HG03432 (cell line): ENCODE results near the gene DPY19L2.
A peak's percentile ranks its signal among the peaks of the same experiment; 100 is the strongest.
"Not testable (repeated sequence)": the region's sequence is repeated elsewhere in the genome, so short reads cannot be mapped to it uniquely, and the experiment has no call there.

Experiments
- ATAC-seq: cut with Tn5 transposase; IDR thresholded peaks from one replicate; pipeline ENCODE4 v1.9.1; 2021; ENCODE audit warnings: mild to moderate bottlenecking, moderate library complexity; ENCODE audit not compliant: unreplicated experiment

Gene DPY19L2

DNA sequence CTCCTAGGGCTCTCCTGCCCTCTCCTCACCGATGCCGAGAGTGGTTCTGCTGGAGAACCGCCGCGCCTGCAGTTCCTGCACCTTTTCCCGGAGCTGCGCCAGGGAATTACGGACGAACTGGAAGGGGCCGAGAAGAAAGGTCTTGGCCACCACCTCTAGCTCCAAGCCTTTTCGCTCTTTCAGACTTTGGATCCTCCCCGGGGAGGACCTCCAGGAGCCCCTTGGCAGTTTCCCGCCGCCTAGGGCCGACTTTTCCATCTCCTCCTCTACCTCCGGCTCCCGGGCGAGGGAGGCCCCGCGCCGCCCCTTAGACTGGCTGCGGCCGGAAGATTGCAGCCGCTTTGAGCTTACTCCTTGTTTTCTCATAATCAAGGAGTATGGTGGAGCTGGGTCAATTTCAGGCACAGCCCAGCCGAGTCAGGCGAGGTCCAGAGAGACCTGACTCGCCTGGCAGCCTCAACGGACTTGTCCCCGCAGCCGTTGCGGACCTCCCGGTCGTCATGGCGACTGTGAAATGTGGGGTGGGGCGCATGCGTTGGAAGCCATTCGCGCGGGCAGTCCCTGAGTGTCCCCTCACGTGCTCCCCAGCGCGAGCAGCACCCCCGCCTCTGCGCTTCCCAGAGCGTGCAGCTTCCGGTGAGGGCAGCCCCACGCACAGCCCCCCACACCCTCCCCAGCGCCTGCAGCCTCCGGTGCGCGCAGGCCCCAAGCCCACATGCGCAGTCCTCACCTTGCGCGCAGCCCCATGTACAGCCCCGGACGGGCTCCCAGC, at the start of gene DPY19L2:
Gene DPY19L2 (minus strand): TSS at position 466 of the 772 bp plus-strand sequence. CDS start 100 bp downstream, at position 366.
- ATAC-seq = peak; percentile 77

DNA sequence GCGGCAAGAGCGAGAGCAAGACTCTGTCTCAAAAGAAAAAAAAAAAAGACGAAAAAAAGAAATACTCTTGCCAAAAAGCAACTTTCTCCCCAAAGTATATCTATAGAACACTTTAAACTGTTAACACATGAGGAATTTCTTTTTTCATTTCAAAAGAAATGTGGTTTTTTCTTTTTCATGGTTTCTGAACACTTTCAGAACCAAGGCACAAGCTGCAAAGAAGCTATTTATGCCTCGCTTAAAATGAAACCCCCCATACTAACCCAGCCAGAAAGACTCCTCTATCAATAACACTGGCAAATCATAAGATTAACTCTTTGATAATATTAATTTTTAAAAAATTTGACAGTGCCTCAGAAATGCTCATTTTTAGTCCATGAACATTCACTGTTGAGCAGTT, 48.6 kb upstream of the DPY19L2 start:
- peak; percentile 33 for ATAC-seq

DNA sequence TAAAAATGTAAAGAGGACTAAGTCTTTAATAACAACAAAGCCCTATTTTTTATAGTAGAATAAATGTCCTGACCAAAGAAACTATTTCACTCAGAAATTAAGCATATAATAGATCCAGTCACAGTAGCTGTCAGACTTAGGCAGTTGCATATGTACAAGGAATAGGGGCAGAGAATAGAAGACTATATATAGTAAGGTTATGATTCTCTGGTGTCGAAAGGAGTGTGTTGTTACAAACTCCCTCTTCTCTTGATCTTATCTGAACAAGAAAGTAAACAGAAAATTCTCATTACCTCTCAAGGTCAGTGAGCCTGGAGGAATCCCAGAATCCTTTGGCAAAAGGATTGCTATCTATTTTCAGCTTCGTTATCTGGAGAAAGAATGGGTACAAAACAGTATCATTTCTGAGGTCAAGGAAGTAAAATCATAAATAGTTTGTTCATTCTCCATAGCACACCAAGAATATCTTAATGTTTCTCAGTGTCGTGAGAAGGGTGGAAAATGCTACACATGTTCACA, 46.9 kb upstream of the DPY19L2 start:
- ATAC-seq = not testable (repeated sequence)

DNA sequence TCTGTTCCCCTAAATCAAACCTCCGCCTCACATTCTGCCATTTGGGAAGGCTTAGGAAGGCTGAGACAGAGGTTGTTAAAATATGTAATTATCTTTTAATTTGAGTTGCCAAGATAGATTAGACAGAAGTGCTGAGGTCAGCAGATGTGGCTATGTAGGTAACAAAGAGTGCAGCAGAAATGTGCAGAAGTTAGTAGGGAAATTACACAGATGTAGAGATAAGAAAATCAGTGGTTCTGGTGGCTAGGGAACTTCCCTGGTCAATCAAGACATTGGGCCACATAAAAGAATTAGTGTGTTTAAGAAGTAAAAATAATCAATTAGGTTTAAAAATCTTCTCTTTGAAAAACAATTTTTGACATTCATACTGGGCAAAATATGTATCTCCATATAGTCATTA, 46.1 kb upstream of the DPY19L2 start:
- not testable (repeated sequence) for ATAC-seq

DNA sequence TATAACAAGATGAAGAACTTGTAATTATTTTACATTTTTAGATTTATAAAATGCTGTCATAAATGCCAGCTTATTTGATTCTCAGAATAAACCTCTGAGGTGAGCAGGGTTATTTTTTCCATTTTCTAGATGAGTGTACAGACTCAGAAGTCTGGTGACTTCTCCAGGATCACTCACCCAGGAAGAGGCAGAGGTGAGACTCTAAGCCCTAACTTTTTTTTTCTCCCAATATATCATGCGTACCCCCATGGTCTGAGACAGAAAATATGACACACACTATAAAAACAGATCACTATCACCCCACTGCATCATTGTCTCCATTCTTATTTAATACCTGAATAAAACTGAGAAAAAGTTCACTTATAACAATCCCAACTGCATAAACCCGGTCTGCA, 45.4 kb upstream of the DPY19L2 start:
- peak; percentile 41 for ATAC-seq

DNA sequence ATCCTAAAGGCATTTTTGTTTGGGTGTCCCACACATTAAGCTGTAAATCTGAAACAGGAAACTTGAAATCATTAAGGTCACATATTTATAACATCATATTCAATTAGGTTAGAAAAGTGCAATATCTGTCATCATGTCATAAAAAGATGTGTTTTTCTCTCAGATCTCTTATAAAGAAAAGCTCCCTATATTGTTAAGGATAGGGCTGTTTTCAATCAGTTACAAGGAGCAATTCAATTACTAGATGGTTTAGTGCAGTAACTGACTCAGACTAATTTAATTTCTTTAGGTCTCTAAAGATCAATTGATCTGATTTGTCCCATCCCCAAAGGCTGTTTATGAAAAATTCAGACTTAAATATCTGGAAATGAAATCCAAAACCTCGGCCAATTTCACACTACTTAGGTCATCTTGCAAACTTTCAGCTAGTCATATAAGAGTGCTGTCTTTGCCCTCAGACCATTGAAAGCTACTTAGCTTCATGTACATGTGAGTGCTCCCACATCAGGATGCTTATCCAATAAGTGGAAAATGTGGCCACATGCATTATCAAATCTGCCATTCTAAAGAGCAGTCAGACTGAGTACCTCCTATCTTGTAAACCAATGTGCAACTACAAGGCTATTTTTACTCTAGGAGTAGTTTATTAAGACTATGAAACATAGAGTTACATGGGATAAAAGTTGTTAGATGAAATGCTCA, 44.8 kb upstream of the DPY19L2 start:
- not testable (repeated sequence) for ATAC-seq

DNA sequence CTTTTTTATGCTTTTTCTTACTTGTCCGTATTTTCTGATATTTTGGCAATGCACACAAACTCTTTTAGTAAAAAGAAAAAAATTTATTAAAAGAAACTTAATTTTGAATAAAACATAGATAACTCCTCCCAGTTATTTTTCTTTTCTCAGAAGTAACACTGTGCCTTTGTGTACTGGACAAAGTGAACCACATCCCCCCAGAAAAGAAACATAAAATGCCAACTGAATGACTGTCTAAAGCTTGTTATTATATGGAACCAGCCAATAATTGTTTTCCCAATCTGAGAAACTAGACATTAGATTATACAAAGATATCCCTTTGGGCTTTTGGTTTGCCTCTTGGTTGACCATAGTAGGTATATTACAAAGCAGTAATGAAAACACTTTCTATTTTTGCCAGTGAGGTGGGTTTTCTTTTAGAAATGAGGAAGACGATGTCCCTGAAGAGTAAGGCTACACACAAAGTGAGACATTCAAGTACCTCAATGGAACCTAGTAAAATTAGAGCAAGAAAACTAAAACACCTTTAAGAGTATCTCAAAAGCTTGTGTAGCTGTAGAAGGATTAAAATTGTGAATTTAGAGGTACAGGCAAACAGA, 44.2 kb upstream of the DPY19L2 start:
- not testable (repeated sequence) for ATAC-seq

DNA sequence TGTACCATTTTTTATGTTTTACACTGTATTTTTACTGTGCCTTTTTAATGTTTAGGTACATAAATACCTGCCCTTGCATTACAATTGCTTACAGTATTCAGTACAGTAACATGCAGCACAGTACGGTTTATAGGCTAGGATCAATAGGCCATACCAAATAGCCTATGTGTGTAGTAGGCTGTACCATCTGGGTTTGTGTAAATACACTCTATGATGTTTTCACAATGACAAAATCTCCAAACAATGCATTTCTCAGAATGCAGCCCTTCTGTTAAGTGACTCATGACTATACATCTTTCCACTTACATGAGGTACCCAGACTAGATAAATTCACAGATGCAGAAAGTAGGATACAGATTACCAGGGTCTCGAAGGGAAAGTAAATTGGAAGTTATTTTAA, 43.0 kb upstream of the DPY19L2 start:
- not testable (repeated sequence) for ATAC-seq

DNA sequence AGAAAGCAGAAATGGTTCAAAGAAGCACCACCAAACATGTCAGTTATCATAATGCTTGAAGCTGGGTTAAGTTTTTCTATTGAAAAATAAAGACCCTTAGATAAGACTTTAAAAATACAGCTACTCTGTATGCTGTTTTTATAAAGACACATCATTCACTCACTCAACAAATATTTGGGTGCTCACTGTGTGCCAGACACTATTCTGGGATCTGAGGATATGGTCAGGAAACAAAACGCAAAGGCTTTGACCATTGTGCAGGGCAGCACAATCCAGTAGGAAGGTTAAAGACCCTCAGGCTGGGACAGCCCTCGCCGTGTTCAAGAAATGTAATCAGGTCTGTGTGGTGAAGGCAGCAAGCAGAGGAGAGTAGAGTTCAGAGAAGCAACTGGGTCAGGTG, 38.0 kb upstream of the DPY19L2 start:
- ATAC-seq = no peak

DNA sequence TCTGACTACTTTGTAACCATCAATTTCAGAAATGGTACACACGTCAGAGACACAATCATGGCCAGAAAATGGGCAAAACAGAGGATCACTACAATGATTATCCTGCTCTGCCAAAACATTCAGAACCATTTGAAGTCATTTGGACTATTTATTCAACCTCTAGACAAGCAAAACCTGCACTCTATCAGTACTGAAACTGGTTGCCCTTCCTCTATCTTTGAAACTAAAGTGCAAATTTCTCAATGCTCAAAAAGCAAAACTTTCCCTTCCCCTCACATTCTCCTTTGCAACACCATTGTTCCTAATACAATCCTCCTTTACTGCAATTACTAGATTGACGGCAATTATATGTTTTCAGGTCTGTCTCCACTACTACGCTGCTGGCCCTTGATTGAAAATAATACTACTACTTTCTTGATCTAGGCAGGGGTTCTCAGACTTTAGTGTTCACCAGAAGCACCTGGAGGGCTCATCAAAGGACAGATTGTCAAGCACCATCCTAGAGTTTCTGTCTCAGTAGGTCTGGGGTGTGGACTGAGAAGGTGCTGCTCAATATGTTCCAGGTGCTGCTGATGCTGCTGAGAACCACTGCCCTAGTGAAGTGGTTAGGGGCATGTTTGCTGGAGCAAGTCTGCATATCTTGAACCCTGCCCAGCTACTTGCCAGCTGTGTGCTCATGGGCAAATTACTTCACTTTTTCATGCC, 31.5 kb upstream of the DPY19L2 start:
- peak; percentile 57 for ATAC-seq

DNA sequence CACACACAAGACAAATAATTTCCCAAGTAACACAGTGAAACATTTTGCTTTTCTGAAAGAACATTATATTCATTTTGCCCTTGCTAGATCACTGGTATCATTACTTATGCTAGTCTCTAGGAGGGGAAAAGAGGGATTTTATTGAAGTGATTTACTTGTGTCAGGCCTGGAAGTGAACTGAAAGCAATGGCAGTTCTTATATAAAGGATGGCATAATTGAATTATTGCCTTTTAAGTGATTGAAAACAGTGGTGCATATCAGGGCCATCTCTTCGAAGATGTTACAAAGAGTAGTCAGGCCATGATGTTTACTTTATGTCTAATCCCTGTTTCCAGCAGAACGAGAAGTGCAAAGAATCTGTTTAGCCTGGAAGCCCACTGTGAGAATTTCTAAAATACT, 30.7 kb upstream of the DPY19L2 start:
- not testable (repeated sequence) for ATAC-seq

DNA sequence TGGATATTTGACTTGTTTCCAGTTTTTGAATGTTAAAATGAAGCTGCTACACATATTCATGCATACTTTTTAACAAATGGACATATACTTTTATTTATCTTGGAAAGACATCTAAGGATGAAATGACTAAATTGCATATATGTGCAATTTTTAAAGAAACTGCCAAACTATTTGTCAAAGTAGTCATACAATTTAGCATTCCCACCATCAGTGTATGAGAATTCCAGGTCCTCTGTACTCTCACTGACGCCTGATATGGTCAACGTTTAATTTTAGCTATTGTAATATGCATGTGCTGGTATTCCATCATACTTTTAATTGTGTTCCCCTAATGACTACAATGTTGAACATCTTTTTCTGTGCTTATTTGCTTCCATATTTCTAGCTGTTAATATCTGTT, 22.5 kb upstream of the DPY19L2 start:
- not testable (repeated sequence) for ATAC-seq

DNA sequence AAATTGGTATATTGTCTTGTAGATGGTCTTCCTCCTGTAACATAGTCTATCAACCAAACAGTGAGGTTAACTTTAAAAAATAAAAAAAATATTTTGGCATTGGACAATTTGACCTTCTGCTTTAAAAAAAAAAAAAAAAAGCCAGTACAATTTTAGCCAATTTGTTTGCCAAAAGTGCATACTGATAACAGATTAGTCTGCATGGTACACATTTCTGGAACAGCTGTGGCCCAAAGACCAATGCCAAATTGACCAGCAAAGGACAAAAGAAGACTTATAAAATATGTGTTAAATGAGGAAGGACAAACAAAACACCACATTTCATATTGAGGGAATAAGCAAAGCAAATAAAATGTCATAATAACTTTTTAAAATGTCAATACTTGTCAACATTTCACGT, 20.8 kb upstream of the DPY19L2 start:
- ATAC-seq = not testable (repeated sequence)

DNA sequence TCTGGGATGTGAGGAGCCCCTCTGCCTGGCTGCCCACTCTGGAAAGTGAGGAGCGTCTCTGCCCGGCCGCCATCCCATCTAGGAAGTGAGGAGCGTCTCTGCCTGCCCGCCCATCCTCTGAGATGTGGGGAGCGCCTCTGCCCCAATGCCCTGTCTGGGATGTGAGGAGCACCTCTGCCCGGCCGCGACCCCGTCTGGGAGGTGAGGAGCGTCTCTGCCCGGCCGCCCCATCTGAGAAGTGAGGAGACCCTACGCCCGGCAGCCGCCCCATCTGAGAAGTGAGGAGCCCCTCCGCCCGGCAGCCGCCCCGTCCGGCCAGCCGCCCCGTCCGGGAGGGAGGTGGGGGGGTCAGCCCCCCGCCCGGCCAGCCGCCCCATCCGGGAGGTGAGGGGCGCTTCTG, 18.3 kb upstream of the DPY19L2 start:
- ATAC-seq = not testable (repeated sequence)

DNA sequence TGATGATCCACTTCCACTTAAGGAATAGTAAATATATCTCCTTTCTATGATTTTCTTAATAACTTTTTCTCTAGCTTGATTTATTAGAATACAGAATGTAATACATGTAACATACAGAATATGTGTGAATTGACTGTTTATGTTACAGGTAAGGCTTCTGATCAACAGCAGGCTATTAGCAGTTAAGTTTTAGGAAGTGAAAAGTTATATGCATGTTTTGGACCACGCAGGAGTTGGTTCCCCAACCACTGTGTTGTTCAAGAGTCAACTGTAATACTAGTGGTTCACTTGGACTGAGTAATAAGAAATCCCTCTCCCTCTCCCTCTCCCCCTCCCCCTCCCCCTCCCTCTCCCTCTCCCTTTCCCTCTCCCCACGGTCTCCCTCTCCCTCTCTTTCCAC, 17.5 kb upstream of the DPY19L2 start:
- not testable (repeated sequence) for ATAC-seq

DNA sequence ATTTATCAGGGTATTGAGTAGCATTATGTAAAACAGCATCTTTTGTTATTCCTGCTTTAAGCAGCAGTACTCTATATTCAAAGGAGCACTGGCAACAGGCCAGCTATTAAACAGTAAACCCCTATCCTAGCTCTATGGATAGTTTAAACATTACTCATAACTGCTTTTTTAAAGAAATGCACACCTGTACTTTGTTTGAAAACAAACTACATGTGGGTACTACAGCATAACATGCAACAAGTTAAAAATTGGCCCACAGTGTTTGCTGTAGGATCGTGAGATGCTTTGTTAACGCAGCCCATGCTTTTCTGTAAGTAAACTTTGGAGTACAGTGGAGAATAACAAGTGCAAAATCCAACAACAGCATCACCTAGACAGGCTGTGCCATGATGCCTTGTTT, 14.3 kb upstream of the DPY19L2 start:
- ATAC-seq = not testable (repeated sequence)

DNA sequence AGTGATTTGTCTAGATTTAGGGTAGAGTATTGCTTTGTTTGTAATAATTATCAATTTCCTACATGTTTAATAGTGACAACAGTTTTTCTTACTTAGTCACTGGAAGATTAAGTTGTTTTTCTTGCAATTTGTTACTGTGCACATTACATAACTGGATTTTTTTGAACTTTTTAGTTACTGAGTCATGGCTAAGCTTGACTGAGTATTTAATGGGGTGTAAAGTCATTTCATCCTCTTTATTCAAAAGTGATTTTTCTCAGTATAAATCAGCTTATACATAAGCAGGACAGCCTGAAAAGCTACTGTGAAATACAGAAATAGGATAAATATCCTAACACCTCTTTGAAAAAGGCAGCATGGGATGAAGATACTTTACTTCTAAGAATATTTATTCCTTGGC, 12.5 kb upstream of the DPY19L2 start:
- ATAC-seq = not testable (repeated sequence)

DNA sequence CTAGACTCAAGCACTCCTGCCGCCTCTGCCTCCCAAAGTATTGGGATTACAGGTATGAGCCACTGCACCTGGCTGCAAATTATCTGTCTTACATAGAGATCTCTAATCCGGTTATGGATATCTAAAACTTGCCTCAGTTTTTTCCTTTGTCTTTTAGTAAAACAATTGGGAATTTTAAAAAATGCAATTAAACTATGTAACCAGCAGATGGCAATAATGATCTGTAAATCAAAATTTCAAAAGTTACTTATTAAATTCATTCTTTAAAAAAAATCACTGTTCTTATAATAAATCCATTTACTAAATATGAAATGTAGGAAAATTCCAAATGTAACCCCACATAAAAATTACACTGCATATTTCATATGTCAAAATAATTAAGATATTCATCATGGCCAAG, 4.3 kb upstream of the DPY19L2 start:
- ATAC-seq = not testable (repeated sequence)

DNA sequence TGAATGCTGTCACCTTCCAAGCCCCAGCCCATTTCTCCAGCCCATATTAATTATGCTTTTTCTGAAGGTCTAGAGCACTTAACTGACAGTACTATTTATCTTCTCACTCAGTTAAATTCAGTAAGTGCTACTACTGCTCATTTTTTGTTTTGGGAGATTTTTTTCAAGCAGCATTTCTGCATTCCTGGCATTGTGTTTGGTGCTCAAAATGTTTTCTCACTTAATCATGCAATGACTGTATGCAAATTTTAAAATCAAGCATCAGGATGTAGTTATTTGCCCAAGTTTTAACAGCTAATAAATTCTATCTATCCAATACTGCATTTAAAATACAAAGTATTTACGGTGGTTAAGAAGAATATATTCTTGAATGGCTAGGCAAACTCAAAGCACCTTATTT, 1.6 kb upstream of the DPY19L2 start:
- ATAC-seq = not testable (repeated sequence)

DNA sequence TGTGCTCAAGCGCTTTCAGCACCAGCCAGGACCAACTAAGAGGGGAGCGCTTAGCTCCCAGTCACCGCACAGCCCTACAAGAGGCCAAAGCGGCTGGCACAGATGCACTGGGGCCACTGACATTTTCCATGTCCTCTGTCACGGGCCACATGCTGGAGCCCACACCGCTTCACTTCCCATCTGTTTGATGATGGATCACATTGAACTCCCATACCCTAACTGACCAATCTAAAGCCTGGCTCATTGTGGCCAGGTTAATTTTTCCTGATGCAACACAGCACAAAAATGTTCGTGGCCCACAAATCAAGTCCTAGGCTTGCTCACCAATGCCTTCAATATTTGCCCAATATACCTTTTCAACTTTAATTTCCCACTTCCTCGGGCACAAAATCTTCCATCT, 1.1 kb upstream of the DPY19L2 start:
- ATAC-seq = not testable (repeated sequence)

DNA sequence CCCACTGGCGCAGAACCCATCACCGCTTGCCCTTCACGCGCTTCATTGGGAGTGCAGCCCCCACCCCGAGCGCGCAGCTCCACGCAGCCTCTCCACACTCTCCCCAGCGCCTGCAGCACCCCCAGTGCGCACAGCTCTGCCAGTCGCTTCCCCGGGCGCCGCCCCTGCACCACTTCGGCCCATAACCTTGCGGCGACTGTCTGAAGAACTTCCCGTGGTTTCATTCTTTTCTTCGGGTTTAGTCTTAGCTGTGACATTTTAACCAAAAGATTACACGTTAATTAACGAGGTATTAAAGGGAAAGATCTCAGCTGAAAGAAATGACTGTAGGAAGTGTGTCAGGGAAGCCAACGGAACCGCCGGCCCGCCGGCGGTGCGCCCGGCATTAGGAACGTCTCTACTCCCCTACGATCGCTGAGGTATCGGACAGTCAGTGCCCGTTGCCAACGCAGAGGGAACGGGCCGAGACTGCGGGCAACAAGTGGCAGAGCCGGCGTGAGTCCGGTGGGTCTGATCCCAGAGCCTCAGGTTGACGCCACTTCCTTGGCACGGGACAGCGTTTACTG, 590 bp upstream of the DPY19L2 start:
- peak; percentile 54 for ATAC-seq
